NCI-H2227 (cell line): Measurements from ENCODE around the gene LYZL6.

ENCODE experiments used
- DNase-seq: peaks from one replicate; lab custom pipeline; 2025; ENCODE audit not compliant: unreplicated experiment; lab: John Stamatoyannopoulos, UW

Gene LYZL6

GRCh38 chr17:35943537-35943936 lies at the start of gene LYZL6:
TSS of gene LYZL6 (minus strand) at chr17:35943713. CDS start at chr17:35939356, 4,357 bp downstream.
- no peak for DNase-seq

- DNase-seq = no peak
Observed at GRCh38 chr17:35991075-35991474, 47.6 kb upstream of the LYZL6 start.

- DNase-seq = no peak
Observed at GRCh38 chr17:35988164-35988563, 44.7 kb upstream of the LYZL6 start.

- DNase-seq = no peak
Observed at GRCh38 chr17:35986643-35987042, 43.1 kb upstream of the LYZL6 start, which contains the start of gene CCL14. TSS of gene CCL14 (minus strand) at chr17:35986729. CDS start at chr17:35986649, 80 bp downstream.

GRCh38 chr17:35984140-35984539 lies 40.6 kb upstream of the LYZL6 start:
- DNase-seq = no peak

- no peak for DNase-seq
Observed at GRCh38 chr17:35982409-35983191, 39.1 kb upstream of the LYZL6 start.

- no peak for DNase-seq
Observed at GRCh38 chr17:35981908-35982330, 38.4 kb upstream of the LYZL6 start.

GRCh38 chr17:35981246-35981645 lies 37.7 kb upstream of the LYZL6 start, which contains the start of gene CCL16:
TSS of gene CCL16 (minus strand) at chr17:35981497. CDS start at chr17:35981420, 77 bp downstream.
- no peak for DNase-seq

- no peak for DNase-seq
Observed at GRCh38 chr17:35978346-35978745, 34.8 kb upstream of the LYZL6 start.

GRCh38 chr17:35977509-35977908 lies 34.0 kb upstream of the LYZL6 start:
- no peak for DNase-seq

GRCh38 chr17:35973333-35974260 lies 30.1 kb upstream of the LYZL6 start:
- no peak for DNase-seq

- DNase-seq = no peak
Observed at GRCh38 chr17:35972945-35973332, 29.4 kb upstream of the LYZL6 start.

GRCh38 chr17:35972535-35972934 lies 29.0 kb upstream of the LYZL6 start:
- DNase-seq = no peak

GRCh38 chr17:35972066-35972465 lies 28.6 kb upstream of the LYZL6 start:
- no peak for DNase-seq

- DNase-seq = peak; percentile 77
Observed at GRCh38 chr17:35969558-35970380, 26.3 kb upstream of the LYZL6 start.

- DNase-seq = no peak
Observed at GRCh38 chr17:35968520-35969054, 25.1 kb upstream of the LYZL6 start.

GRCh38 chr17:35965272-35965671 lies 21.8 kb upstream of the LYZL6 start:
- DNase-seq = no peak

GRCh38 chr17:35963663-35964062 lies 20.1 kb upstream of the LYZL6 start:
- DNase-seq = no peak

- DNase-seq = no peak
Observed at GRCh38 chr17:35953720-35954119, 10.2 kb upstream of the LYZL6 start.

GRCh38 chr17:35949401-35949800 lies 5.9 kb upstream of the LYZL6 start:
- DNase-seq = no peak

GRCh38 chr17:35948092-35948491 lies 4.6 kb upstream of the LYZL6 start:
- DNase-seq = no peak
